Lung (tissue), 12 donors: Measurements from ENCODE around the gene C18orf63. TPM values are rescaled to one million over a fixed set of nuclear protein-coding genes. Genes with fewer than 3 reads are reported as not detected.
A peak's percentile ranks its signal among the peaks of the same experiment; 100 is the strongest.

Experiments
- ATAC-seq: fragments of 200-7000 bp; cut with Tn5 transposase; one replicate; pipeline ENCODE4 v1.9.1; 2020; ENCODE audit warnings: moderate number of reproducible peaks; ENCODE audit not compliant: insufficient read depth, low FRiP score
- DNase-seq, 3 donors: peaks; one replicate each; pipeline ENCODE4 v3.0.0-alpha.2; 2013 to 2017
- H3K27ac ChIP-seq, 2 donors: one replicate each; pipeline ENCODE4 v1.5.1; 2013; ENCODE audit warnings: mild to moderate bottlenecking in 2 of 2, moderate library complexity in 2 of 2, control low read depth in 1 of 2, inconsistent platforms in 1 of 2, low read depth in 1 of 2, low read length in 1 of 2
- H3K27me3 ChIP-seq, 3 donors: one replicate each; pipeline ENCODE4 v1.5.1; 2013; ENCODE audit warnings: low read length in 2 of 3; ENCODE audit not compliant: control insufficient read depth in 3 of 3, insufficient read depth in 3 of 3
- H3K36me3 ChIP-seq, 4 donors: one replicate each; pipeline ENCODE4 v1.5.1; 2013; ENCODE audit warnings: low read length in 4 of 4, mild to moderate bottlenecking in 1 of 4, moderate library complexity in 1 of 4; ENCODE audit not compliant: control insufficient read depth in 4 of 4, insufficient read depth in 4 of 4
- H3K4me1 ChIP-seq, 5 donors: one replicate each; pipeline ENCODE4 v1.5.1; 2013; ENCODE audit warnings: low read length in 5 of 5, mild to moderate bottlenecking in 2 of 5, moderate library complexity in 1 of 5; ENCODE audit not compliant: control insufficient read depth in 5 of 5, insufficient read depth in 5 of 5
- H3K4me3 ChIP-seq: one replicate; pipeline ENCODE4 v1.5.1; 2013; ENCODE audit warnings: mild to moderate bottlenecking, control low read depth, moderate library complexity
- H3K9ac ChIP-seq, 2 donors: one replicate each; pipeline ENCODE4 v1.5.1; 2013; ENCODE audit warnings: low read length in 2 of 2, control low read depth in 1 of 2; ENCODE audit not compliant: insufficient read depth in 1 of 2
- H3K9me3 ChIP-seq, 4 donors: one replicate each; pipeline ENCODE4 v1.5.1; 2013; ENCODE audit warnings: low read length in 3 of 4, mild to moderate bottlenecking in 1 of 4, moderate library complexity in 1 of 4; ENCODE audit not compliant: control insufficient read depth in 4 of 4, insufficient read depth in 3 of 4
- WGBS, 2 donors: extraction: QIAGEN DNeasy Blood & Tissue Kit; methylation state at CpG; one replicate each; pipeline ENCODE4 v1.1.7; 2013; 5-methylcytosine and 5-hydroxymethylcytosine counted together
- polyA plus RNA-seq, 2 donors: library from polyadenylated mRNA; stranded (reverse); fragments of 200-250 nt; gene quantifications; one replicate each; pipeline ENCODE4 v1.2.1, GENCODE V29; 2013
- total RNA-seq, 2 donors: library from RNA; depleted of rRNA in 1 of 2; stranded (reverse); fragments of >200 nt in 1 of 2; gene quantifications; one replicate each; pipeline ENCODE4 v1.2.1, GENCODE V29; 2014 to 2021
- TF ChIP-seq, protein P1 (sequence below): IDR thresholded peaks from 2 replicates; pipeline ENCODE4 v1.5.1; 2012; ENCODE audit warnings: mild to moderate bottlenecking; ENCODE audit errors: control extremely low read depth, extremely low read depth
- donor health status: control.
- donor health status: control.
- donor health status: Bipolar disorder and iron deficiency.
- donor health status: healthy.
- donor health status: DM: yes; HTN: yes; CAD: no.

C18orf63 gene
- total and polyA plus RNA-seq, 4 donors, result 0.14 to 0.55 (median 0.38) TPM

DNA sequence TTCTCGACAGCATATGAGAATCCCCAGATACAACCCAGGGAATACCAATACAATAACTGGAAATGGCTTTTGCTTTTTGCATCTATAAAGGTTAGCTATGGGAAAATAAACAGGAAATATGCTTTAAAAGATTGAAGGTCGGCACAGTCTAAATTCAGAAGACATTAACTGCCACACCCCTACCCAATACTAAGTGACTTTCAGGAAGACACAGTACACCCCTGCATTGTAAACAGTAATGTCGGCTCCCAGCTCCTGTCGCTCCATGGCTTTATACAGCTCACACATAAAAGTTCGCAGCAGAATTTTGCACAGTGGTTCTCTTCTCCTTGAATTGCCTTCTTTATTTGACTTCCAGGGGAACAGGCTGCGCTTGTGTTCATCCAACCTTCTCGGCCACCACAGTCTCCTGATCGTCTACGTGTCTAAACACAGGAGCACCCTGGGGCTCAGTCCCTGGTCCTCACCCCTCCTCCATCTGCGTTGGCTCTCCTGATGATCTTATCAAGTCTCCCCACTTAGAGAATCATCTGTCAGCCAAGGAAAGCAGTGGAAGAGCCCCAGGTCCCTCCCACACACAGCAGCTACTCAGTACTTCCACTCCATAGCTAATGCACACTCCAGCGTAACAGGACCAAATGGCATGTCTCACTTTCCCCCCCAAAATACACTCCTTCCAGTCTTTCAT, 46.6 kb upstream of the C18orf63 start:
- peak overlapping the region in 1 of 2 donors; percentile 44 for H3K27ac ChIP-seq
- no peaks in the 10 kb centered on the region for H3K27me3 ChIP-seq
- no peaks in the 10 kb centered on the region for H3K9me3 ChIP-seq
- ATAC-seq (no peak), DNase-seq (no peak)
- H3K4me3 ChIP-seq, result no peak overlapping the region
- H3K9ac ChIP-seq, result no peak overlapping the region
- TF ChIP-seq, protein P1, sequence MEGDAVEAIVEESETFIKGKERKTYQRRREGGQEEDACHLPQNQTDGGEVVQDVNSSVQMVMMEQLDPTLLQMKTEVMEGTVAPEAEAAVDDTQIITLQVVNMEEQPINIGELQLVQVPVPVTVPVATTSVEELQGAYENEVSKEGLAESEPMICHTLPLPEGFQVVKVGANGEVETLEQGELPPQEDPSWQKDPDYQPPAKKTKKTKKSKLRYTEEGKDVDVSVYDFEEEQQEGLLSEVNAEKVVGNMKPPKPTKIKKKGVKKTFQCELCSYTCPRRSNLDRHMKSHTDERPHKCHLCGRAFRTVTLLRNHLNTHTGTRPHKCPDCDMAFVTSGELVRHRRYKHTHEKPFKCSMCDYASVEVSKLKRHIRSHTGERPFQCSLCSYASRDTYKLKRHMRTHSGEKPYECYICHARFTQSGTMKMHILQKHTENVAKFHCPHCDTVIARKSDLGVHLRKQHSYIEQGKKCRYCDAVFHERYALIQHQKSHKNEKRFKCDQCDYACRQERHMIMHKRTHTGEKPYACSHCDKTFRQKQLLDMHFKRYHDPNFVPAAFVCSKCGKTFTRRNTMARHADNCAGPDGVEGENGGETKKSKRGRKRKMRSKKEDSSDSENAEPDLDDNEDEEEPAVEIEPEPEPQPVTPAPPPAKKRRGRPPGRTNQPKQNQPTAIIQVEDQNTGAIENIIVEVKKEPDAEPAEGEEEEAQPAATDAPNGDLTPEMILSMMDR, result no peak
- 54 to 68% methylated on average over 11 of the region's 11 CpGs for WGBS, 2 donors
- H3K36me3 ChIP-seq, result peaks cover 0 to 12% (median 2%) of the 10 kb centered on the region in 4 donors
- peaks cover 0 to 20% (median 13%) of the 10 kb centered on the region in 5 donors for H3K4me1 ChIP-seq

DNA sequence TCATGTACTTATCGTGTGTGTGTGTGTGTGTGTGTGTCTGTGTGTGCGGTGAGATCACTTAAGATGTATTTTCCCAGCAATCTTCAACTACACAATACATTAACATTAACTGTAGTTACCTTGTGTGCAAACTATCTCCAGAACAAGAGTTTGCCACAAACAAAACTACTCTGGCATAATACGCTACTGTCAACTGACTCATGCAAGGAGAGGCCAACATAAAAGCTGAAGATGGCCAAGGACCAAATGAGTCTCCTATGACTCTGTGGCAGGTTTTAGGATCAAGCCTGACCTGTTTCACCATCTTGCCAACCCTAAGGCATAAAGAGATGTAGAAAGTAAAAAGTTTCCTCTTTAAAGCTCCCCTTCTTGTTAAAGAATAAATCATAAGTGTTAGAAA, 44.0 kb upstream of the C18orf63 start:
- WGBS, 2 donors, result 73 to 83% methylated on average over 3 of the region's 3 CpGs
- H3K4me1 ChIP-seq, result peaks cover 7 to 29% (median 21%) of the 10 kb centered on the region in 5 donors
- peaks cover 0 to 4% (median 0%) of the 10 kb centered on the region in 4 donors for H3K36me3 ChIP-seq
- TF ChIP-seq, protein P1, result no peak
- ATAC-seq (no peak), DNase-seq (no peak)
- H3K4me3 ChIP-seq, result no peak overlapping the region
- H3K27ac ChIP-seq, result no peak overlapping the region
- H3K9ac ChIP-seq, result no peak overlapping the region
- no peaks in the 10 kb centered on the region for H3K9me3 ChIP-seq
- H3K27me3 ChIP-seq, result no peaks in the 10 kb centered on the region

DNA sequence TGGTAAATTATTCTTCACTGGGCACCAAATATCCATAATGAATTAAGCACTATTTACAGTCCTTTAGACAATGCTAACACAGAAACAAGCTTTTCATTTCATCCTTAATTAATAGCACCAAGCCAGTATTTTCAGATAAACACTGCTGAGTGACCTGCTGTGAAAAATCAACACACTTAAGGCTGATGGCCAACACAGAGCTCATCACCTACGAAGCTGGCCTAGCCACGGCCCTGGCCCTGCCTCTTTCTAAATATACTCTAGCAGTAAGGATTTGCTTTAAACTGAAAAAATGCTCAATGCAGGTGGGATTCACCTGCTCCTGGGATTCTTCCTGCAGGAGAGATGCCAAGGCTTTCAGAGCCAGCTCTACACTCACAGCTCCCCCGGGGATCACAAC, 42.2 kb upstream of the C18orf63 start:
- WGBS, 2 donors, result 56 to 73% methylated on average over 3 of the region's 3 CpGs
- ATAC-seq (no peak), DNase-seq (no peak)
- H3K4me1 ChIP-seq, result peaks cover 7 to 29% (median 24%) of the 10 kb centered on the region in 5 donors
- no peak overlapping the region for H3K4me3 ChIP-seq
- H3K27me3 ChIP-seq, result no peaks in the 10 kb centered on the region
- H3K9ac ChIP-seq, result no peak overlapping the region
- H3K9me3 ChIP-seq, result no peaks in the 10 kb centered on the region
- peaks cover 0 to 4% (median 2%) of the 10 kb centered on the region in 4 donors for H3K36me3 ChIP-seq
- H3K27ac ChIP-seq, result peak overlapping the region in 1 of 2 donors; percentile 39
- TF ChIP-seq, protein P1, result no peak
